GM12892 (cell line): Measurements from ENCODE around the gene PCDHA1.

Experiments used
- POLR2A ChIP-seq: IDR thresholded peaks from 2 replicates; pipeline ENCODE4 v1.6.1; 2011; ENCODE audit warnings: low read depth, low read length, control low read depth
- POLR2AphosphoS5 ChIP-seq: IDR thresholded peaks from 2 replicates; pipeline ENCODE4 v1.6.1; 2011; ENCODE audit warnings: low read depth, low read length, control low read depth
- TAF1 ChIP-seq: IDR thresholded peaks from 2 replicates; pipeline ENCODE4 v1.6.1; 2011; ENCODE audit warnings: low read depth, mild to moderate bottlenecking, control low read depth, low read length, borderline replicate concordance

DNA sequence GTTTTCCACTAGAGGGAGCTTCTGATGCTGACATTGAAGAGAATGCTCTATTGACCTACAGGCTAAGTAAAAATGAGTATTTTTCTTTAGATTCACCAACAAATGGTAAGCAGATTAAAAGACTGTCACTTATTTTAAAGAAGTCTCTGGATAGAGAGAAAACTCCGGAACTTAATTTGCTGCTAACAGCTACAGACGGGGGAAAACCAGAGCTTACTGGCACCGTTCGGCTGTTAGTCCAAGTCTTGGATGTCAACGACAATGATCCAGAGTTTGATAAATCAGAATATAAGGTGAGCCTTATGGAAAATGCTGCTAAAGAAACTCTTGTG, 83.6 kb downstream of the PCDHA1 start:
- TF ChIP-seq POLR2A (no peak), TAF1 (no peak), POLR2AphosphoS5 (no peak)
